NCI-H187 treated with DMSO at 0.1 percent for 48 hours (cell line): Measurements from ENCODE around the gene SYNPO2L.
"Not testable (repeated sequence)": the region's sequence is repeated elsewhere in the genome, so short reads cannot be mapped to it uniquely, and the experiment has no call there.

Experiments used
- DNase-seq: peaks from one replicate; lab custom pipeline; 2025; lab: John Stamatoyannopoulos, UW

SYNPO2L gene

DNA sequence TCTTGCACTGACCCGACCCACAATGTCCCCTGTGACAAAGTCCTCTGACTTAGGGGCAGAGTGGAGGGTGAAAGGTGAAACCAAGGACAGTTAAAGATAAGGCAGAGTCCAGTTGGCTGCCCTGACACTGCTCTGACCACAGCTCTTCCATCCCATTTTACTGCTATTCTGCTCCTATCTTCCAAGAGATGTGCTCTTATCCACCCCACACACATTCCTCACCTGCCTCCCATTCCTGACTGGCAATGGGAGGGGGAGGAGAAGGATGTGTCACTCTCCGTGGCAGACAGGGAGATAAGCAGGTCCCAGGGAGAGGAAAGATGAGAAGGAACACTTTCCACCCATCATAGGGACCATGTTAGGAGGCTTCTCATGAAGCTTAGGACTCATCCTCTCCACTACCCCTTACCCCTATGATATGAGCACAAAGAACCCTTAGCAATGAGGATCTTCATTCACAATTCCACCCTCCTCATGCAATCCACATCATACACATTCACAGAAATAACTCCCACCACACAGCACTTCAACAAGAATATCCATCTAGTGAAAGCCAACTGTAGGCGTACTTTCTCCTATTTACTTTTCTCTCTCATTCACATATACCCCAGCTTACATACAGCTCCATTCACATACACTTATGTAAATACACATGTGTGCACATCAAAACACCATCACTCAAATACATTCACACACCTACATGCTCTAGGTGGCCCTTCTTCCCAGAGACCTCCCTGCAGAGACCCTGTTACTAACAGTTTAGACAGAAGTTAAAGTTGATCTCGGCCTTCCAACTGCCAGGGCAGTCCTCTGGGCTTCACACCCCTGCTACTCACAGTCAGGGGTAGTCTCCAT lies 6.6 kb downstream of the SYNPO2L start:
- DNase-seq: no peak

DNA sequence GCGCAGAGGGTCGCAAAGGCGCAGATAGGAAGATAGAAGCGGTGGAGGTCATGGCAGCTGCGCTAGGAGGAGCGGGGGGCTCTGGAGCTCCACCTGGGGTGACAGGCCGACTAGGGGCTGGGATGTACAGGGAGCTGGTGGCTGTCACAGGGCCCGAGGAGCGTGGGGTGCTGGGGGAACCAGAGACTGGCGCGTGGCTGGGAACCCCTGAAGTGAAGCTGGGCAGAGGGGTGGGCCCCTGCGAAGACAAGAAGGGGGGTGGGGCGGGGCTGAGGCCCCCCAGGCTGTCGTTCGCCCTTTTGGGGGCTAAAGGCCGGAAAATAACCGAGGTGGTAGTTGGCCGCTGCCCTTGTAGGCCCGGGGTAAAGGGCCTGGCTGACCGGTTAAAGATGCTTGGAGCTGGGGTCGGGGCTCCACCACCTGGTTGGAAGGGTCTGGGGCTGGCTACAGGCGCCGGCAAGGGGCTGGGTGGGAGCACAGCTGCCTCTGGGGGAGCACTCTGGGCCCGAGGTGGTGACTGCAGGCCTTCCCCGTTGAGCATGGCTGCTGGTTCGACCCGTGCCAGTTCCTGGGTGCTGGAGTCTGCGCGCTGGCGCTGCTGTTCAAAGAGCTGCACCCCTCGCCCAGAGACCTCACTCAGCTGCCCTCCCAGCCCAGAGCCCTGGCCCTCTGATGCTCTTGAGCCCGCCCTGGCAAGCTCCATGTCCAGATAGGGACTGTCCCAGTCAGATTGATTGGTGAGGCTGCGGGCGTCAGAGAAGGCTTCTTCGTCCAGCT lies 7.8 kb downstream of the SYNPO2L start:
- no peak for DNase-seq

DNA sequence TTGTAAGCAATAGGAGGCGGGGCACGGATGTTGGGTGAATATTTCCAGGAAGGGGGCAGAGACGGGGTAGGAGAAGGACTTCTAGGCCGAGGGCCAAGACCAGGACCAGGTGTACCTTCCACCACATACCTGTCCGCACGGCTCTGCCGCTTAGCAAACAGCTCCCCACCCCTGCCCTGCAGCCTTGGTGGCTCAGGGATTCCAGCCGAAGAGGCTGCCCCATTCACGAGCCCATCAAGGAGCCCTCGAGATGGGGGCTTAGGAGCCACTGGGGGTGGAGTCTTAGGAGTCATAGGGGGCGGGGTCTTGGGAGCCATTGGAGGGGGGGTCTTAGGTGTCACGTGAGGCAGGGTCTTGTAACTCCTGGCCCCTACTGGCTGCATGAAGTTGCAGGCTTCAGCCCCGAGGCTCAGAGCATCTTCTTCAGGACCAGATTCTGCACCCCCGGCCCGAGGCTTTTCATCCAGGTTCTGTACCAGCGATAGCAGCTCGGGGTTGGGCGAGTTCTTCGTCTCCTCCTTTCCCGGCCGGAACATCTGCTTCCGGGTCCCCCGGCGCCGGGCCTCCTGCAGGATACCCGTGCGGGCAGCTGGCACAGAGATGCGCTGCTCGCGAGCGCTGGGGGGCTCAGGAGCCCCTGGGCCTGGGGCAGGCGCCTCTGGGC lies 8.5 kb downstream of the SYNPO2L start:
- DNase-seq: no peak

DNA sequence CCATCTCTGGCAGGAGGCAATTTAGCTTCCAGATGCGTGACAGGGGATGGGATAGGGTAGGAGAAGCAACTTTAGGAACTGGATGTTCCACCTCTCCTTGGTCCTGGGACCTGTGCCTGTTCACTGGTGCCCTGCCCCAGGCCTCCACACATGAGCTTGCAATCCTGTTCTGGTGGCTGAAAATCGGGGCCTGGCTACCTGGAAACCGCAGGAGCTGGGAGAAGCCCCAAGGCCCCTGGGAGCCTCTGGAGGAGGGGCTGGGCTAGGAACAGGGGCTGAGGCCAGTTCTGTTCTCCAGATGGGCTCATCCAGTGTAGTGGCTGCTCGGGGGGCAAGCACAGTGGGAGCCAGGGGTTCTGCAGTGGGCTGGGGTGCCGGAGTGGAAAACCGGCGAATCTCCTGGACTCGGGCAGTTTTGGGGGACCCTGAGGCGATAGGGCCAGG lies 9.2 kb downstream of the SYNPO2L start:
- DNase-seq: no peak

DNA sequence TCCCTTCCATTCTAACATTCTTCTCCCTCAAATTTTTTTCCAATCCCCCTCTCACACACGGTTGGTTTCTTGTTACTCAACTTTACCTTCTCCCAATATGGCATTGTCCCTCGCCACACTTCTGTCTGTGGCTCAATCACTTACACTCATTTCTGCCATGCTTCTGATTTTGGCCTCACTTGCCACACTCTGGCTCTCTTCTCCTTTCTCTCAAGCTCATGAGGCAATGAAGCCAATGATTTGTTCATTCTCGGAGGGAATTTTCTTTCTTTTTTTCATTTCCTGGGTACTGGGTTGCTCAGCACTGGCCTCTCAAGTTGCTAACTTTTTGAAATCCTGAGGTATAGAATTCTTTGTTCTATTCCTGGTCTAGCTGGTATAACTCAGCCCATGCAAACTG lies 10.6 kb downstream of the SYNPO2L start:
- DNase-seq: no peak

DNA sequence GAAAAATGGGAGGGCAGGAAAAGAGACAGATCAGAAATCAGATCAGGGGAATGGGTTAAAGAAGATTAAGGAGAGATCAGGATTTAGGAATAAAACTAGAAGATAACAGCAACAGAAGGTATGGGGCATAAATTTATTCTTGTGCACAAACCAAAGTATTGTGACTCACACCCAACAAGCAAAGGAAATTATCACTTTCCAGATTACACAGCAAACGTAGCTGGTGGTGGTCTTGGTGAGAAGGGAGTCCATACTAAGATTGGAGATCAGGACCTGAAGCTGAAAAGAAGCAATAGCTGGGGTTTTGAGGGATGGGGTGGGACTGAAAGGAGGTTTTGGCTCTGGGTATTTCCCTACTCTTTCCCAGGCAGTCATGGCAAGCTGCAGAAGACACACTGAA lies 11.1 kb downstream of the SYNPO2L start:
- DNase-seq: no peak

DNA sequence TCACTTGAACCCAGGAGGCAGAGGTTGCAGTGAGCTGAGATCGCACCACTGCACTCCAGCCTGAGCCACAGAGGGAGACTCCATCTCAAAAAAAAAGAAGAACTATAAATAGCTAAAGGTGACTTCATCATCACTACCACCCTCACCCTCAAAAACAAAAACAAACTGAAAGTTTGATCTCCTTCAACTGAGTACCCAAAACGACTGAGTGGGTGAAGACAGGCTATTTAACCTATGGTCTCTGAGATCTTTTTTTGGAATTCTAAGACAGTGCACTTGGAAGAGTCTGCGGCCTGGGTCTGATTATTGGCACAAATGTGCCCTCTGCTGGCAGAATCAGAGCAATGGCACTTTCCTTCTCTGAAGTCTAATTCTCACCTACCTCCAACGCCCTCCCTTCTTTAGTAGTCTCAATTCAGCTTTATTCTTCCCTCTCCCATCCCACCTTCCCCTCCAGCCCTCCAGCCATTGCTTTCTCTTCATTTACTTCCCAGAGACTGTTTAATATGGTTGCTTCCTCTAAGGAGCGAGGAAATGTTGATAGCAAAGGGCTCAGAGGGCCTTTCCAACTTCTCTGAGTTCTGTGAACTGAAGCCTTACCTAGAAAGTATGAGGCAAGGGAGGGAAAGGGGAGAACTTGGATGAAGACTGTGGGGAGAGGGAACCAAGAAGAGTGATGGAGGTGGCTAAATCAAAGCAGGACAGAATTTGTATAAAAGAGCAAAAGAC lies 11.7 kb downstream of the SYNPO2L start:
- peak; percentile 19 for DNase-seq

DNA sequence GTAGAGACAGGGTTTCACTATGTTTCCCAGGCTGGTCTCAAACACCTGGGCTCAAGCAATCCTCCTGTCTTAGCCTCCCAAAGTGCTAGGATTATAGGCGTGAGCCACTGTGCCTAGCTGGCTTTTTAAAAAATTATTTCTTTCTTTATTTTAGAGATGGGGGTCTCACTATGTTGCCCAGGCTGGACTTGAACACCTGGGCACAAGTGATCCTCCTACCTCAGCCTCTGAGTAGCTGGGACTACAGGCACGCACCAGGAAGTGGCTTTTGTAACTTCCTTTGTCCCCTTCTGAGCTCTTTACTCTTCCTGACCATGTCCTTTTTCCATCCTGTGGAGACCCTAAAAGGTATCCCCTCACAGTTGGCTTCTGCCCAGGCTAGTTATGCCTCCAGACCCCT lies 12.5 kb downstream of the SYNPO2L start:
- DNase-seq: no peak

DNA sequence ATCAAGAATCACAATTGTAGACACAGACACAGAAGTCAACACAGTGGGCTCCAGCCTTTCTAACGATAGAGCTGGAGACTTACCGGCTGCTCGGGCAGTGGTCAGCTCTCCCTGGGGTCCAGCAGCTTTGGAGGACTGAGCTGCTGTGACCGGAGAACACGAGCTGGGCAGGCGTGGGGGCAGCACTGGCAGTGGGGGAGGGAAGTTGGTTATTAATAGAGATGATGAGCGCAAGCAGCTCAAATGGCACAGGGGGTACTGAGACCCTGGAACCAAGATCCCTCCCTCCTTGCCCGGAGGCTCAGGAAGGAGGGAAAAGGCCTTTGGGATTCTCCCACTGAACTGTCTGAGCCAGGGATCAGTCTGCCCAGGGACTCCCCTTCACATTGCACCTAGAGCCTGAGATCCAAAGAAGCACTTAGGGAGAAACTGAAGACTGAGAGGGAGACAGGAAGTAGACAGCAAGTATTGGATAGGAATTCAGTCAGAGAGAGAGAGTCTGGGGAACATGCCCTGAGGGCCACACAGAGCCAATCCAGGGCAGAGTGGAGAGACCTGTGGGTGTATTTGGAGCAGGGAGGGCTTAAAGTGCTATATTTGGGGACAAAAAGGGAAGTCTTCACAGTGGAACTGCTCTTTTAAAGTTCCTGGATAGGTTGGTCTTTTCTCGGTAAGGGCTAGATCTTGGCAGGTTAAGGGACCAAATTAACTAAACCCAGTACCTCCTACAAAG lies 14.3 kb downstream of the SYNPO2L start, which contains the start of gene MYOZ1:
MYOZ1 (minus strand) TSS at position 147 of the 733 bp plus-strand sequence. CDS start 1,457 bp downstream, outside the sequence.
- DNase-seq: no peak

DNA sequence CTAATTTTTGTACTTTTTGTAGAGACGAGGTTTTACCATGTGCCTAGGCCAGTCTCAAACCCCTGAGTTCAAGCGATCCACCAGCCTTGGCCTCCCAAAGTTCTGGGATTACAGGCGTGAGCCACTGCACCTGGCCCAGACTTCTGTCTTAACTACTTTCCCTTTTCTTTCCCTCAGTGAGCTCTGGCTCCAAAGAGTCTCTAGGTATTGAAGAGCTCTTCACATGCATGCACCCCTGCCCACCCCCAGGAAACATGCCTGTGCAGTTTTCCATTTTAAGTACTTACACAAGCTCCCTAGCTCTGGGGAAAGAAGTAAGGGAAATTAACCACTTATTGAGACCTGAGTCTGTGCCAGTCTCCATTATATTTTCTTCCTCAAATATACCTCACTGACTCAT lies 16.5 kb downstream of the SYNPO2L start:
- DNase-seq: no peak

DNA sequence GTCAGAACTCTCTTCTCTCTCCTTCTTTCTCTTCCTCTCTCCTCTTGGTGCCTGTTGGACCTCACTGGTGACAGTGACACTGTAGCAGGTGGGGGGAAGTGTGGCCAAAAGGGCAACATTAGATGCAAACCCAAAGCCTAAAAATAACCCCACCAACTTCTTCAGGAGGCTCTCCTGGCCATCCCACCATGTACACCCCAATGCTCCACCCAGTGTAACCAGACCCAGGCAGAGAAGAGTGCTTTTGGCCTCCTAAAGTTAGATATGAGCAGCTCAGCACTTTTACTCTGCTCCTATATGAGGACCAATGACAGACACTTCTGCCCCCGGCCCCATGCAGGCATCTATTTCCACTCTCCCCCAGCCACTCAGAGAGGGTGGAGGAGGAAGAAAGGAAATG lies 20.0 kb downstream of the SYNPO2L start:
- DNase-seq: no peak

DNA sequence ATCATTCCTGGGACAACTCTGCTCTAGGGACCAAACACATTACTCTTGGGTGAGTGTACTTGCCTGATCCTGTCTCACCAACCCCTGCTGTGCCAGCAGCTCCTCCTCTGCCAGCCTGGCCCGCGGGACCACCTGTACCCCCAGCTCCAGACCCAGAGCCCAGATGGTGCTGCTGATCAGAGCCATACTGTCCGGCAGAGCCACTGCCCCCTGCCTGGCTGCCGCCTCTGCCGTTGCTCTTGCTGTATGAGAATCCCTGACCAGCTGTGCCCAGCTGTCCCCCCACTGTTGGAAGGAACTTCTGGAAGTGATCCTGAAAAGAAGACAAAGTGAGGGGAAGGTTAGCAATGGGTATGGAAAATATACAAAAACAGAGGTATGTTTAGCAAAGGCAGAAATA lies 21.4 kb downstream of the SYNPO2L start:
- no peak for DNase-seq

DNA sequence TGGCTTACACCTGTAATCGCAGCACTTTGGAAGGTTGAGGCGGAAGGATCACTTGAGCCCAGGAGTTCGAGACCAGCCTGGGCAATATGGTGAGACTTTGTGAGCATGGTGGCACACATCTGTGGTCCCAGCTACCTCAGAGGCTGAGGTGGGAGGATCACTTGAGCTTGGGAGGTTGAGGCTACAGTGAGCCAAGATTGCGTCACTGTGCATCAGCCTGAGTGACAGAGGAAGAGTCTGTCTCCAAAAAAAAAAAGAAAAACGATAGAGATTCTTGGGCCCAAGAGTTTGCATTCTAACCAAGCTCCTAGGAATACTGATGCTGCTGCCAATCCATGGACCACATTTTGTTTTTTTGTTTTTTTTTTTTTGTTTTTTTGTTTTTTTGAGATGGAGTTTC lies 26.7 kb downstream of the SYNPO2L start:
- no peak for DNase-seq

DNA sequence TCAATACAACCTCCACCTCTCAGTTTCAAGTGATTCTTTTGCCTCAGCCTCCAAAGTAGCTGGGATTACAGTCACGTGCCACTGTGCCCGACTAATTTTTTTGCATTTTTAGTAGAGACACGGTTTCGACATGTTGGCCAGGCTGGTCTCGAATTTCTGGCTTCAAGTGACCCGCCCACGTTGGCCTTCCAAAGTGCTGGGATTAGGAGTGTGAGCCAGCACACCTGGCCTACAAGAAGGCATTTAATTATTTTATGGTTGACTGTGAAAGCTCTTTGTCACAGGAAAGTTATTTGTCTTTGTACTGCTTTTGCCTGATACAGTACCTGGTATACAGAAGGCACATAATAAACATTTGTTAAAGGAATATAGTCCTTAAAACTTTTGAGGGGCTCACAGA lies 27.4 kb downstream of the SYNPO2L start:
- DNase-seq: no peak

DNA sequence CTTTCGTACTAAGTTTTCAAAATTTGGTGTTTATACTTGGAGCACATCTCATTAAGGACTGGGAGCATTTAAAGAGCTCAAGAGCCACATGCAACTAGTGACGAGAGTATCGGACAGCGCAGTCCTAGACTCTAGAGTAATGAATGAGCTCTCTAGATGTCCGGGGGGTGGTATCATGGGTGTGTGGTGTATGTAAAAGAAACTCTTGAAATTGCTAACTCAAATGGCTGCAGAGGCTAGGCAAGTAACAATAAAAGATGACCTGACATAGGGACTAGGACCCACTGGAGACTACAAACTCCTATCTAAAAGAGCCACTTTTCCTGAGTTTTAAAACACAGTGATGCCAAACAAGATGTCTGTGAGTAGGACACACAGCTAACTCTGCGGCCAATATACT lies 28.5 kb downstream of the SYNPO2L start:
- DNase-seq: no peak

DNA sequence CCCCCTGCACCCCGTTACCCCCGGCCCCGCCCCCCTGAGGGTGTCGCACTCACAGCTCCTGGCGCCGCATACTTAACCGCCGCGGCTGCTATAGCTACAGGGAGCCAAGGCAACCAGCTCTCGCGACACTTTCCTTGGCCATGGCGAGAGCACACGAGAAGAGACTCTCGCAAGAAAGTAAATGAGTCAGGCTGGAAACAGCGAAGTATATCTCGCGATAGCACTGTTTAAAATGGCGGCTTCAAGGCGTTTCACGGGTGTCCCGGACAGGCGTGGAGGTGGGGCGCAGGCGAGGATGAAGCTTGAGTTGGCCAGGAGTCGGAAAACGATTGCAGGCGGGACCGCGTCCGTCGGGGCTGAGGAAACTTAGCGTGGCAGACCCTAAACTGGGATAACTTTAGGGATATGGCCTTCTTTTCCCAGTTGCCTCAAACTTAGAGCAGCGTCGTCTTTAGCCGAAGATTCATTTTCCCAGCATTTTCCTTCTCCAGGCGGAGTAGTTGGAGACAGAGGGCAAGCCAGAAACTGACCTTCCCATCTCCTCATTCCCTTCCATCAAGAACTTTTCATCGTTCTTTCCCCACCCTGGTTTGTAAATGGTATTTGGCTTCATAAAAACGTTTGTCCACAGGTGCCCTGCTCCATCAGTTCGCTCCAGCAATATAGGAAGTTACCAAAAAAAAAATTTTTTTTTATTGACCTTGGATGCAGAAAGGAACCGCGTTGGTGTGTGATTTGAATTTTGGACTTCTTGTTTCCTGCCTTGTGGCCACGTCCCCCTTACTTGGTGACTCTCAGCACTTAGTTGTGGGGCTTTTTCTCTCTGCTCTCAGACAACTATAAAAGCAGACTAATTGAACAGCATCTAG lies 29.7 kb downstream of the SYNPO2L start:
- peak; percentile 59 for DNase-seq

DNA sequence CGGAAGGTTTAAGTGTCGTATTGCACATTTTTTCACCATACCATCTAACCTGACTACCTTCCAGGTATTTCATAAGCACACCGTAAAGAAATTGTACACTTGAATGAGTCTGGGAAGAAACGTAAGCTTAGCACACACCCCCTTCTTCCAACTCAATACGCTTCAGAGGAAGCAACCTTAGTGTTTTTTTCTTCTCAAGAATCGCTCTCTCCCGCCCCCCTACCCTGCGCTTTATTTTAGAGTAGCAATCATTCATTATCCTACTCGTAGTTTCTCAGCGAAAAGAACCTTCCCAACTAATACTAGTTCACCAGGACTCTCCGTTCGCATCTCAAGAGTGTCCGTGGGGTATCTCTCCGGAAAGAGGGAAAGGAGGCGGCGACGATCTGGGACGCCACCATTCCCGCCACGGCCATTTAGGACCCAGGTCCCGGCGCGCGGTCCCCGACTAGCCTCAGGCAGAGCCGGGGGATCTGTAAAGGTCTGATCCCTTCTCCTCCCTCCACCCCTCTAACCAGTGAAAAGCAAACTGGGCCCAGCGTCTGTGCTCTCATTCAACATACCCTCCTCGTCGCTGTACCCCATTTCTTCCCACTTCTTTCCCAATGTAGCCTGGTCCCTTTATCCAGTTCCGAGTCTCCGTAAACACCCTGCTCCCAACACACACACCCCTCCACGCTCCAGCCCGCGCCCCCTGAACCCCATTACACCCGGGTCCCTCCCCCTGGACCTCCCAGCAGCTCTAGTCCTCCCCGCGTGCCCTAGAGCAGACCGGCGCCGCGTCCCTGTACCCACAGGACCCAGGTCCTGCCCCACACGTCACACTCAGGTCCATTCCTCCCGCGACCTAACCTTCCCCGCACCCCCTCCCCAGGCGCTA lies 30.6 kb downstream of the SYNPO2L start:
- DNase-seq: no peak

DNA sequence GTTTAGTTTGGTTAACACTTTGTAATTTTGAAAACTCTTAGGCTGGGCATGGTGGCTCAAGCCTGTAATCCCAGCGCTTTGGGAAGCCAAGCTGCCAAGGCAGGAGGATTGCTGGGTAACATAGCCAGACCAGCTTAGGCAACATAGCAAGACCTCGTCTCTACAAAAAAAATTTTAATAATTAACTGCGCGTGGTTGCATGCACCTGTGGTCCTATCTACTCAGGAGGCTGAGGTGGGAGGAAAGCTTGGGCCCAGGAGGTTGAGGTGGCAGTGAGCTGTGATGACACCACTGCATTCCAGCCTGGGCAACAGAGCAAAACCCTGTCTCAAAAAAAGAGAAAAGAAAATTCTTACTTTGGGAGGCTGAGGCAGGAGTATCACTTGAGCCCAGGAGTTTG lies 32.8 kb downstream of the SYNPO2L start:
- DNase-seq: no peak

DNA sequence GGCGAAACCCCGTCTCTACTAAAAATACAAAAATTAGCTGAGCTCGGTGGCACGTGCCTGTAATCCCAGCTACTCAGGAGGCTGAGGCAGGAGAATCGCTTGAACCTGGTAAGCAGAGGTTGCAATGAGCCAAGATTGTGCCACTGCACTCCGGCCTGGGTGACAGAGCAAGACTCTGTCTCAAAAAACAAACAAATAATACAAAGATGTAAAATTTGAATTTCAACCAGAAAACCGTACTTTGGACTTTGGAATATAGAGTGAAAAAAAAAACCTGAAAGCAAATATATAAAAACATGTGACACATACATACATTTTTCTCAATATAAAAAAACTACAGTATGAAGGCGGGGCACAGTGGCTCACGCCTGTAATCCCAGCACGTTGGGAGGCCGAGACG lies 34.9 kb downstream of the SYNPO2L start:
- not testable (repeated sequence) for DNase-seq
